Astrocyte (in vitro differentiated cells and primary cell): Measurements from ENCODE around the gene GUCY2D.

Experiments used
- CTCF ChIP-seq: IDR thresholded peaks from 2 replicates; pipeline ENCODE4 v1.5.1; 2011; ENCODE audit warnings: low read depth, mild to moderate bottlenecking, inconsistent platforms, low read length, moderate library complexity; ENCODE audit not compliant: insufficient read depth
- EZH2 ChIP-seq: IDR thresholded peaks from 2 replicates; pipeline ENCODE4 v1.6.1; 2012; ENCODE audit warnings: mild to moderate bottlenecking, low read length, inconsistent platforms; ENCODE audit not compliant: insufficient read depth

- TF ChIP-seq CTCF = no peak
- no peak for TF ChIP-seq EZH2
Observed at GRCh38 chr17:8063761-8064534, 61.5 kb downstream of the GUCY2D start.
